ENCODE data around the gene SBK2.
A peak's percentile ranks its signal among the peaks of the same experiment; 100 is the strongest.

SBK2 gene

GRCh38 chr19:55519451-55520311 is 17.3 kb downstream of the SBK2 start:
- ChIA-PET POLR2A (interaction anchor here (0.9 to 1.2 kb wide), 3 partner anchors 43 to 80 kb away, joined by 3 to 5 read pairs (median 5); partner anchors contain the start of genes FIZ1, ZNF524, ZNF579 and ZNF628), CTCF (no interaction called here)
- TF ChIP-seq FOXM1 (IDR thresholded peaks at IDR 0.05; ENCODE audit: borderline replicate concordance) (no peak), CTBP1 (IDR thresholded peaks at IDR 0.05; ENCODE audit: borderline replicate concordance) (peak; percentile 46; the same call in 1 of the 2 replicates)
- no peak for DNase-seq (ENCODE audit: extremely low spot score)

- peak; percentile 99 for DNase-seq (ENCODE audit: extremely low spot score)
- TF ChIP-seq ELF4 (IDR thresholded peaks at IDR 0.05): no peak
- TF ChIP-seq NFRKB (IDR thresholded peaks at IDR 0.05): no peak
- TF ChIP-seq BHLHE40 (IDR thresholded peaks at IDR 0.05; ENCODE audit: borderline replicate concordance): no peak
- TF ChIP-seq FOXK2 (IDR thresholded peaks at IDR 0.05): no peak
- TF ChIP-seq PKNOX1 (IDR thresholded peaks at IDR 0.05): no peak
- TF ChIP-seq L3MBTL2 (conservative IDR thresholded peaks at IDR 0.05): no peak
- CTCF ChIA-PET: interaction anchor here (1.3 kb wide), 1 partner anchor 89 kb away, joined by 4 read pairs; no protein-coding TSS in a partner anchor
- POLR2A ChIA-PET: interaction anchor here (0.9 kb wide), 1 partner anchor 89 kb away, joined by 3 read pairs; no protein-coding TSS in a partner anchor
Measured at GRCh38 chr19:55516878-55517620, 19.9 kb downstream of the SBK2 start.

- ChIA-PET CTCF (interaction anchor here (0.8 kb wide), 1 partner anchor 40 kb away, joined by 4 read pairs; no protein-coding TSS in a partner anchor), POLR2A (interaction anchor here (1.0 to 1.4 kb wide), 3 partner anchors 21 to 91 kb away, joined by 3 read pairs; partner anchors contain the start of genes FIZ1 and NAT14)
- TF ChIP-seq SUZ12 (IDR thresholded peaks at IDR 0.05) (no peak), FOXM1 (IDR thresholded peaks at IDR 0.05; ENCODE audit: borderline replicate concordance) (no peak), CTBP1 (IDR thresholded peaks at IDR 0.05; ENCODE audit: borderline replicate concordance) (no peak), TARDBP (IDR thresholded peaks at IDR 0.05) (no peak), HDGF (IDR thresholded peaks at IDR 0.05; ENCODE audit: borderline replicate concordance) (no peak), FOXK2 (IDR thresholded peaks at IDR 0.05) (no peak)
- no peak for DNase-seq (ENCODE audit: extremely low spot score)
Measured at GRCh38 chr19:55508120-55508519, 28.8 kb downstream of the SBK2 start.

GRCh38 chr19:55504981-55505380 is 32.0 kb downstream of the SBK2 start:
- ChIA-PET CTCF (interaction anchor here (1.6 to 1.9 kb wide), 2 partner anchors 29 to 37 kb away, joined by 5 to 24 read pairs; no protein-coding TSS in a partner anchor), POLR2A (interaction anchor here (1.9 kb wide), 1 partner anchor 29 kb away, joined by 11 read pairs; the partner anchor contains the start of gene ZNF628)
- no peak for TF ChIP-seq PKNOX1 (IDR thresholded peaks at IDR 0.05)
- no peak for TF ChIP-seq L3MBTL2 (conservative IDR thresholded peaks at IDR 0.05)
- TF ChIP-seq ARNT (IDR thresholded peaks at IDR 0.05): no peak
- DNase-seq (ENCODE audit: extremely low spot score): no peak

GRCh38 chr19:55504252-55504603 is 32.7 kb downstream of the SBK2 start:
- POLR2A ChIA-PET: interaction anchor here (0.6 to 1.9 kb wide), 7 partner anchors 13 to 245 kb away, joined by 3 to 11 read pairs (median 3); partner anchors contain the start of genes ISOC2, NAT14, UBE2S and ZNF628
- CTCF ChIA-PET: interaction anchor here (0.7 to 1.9 kb wide), 6 partner anchors 9 to 77 kb away, joined by 3 to 24 read pairs (median 4); partner anchors contain the start of genes SSC5D and ZNF579
- DNase-seq (ENCODE audit: extremely low spot score): no peak
- TF ChIP-seq FOXK2 (IDR thresholded peaks at IDR 0.05) (no peak), NFRKB (IDR thresholded peaks at IDR 0.05) (no peak), BHLHE40 (IDR thresholded peaks at IDR 0.05; ENCODE audit: borderline replicate concordance) (no peak), L3MBTL2 (conservative IDR thresholded peaks at IDR 0.05) (no peak), LEF1 (IDR thresholded peaks at IDR 0.05; ENCODE audit: borderline replicate concordance) (no peak), ZNF384 (IDR thresholded peaks at IDR 0.05) (no peak), HDGF (IDR thresholded peaks at IDR 0.05; ENCODE audit: borderline replicate concordance) (no peak), SUZ12 (IDR thresholded peaks at IDR 0.05) (no peak), PKNOX1 (IDR thresholded peaks at IDR 0.05) (no peak), SP1 (IDR thresholded peaks at IDR 0.05) (no peak)

GRCh38 chr19:55503502-55504251 is 33.3 kb downstream of the SBK2 start:
- CTCF ChIA-PET: interaction anchor here (0.7 to 1.9 kb wide), 7 partner anchors 8 to 77 kb away, joined by 3 to 24 read pairs (median 4); partner anchors contain the start of genes SSC5D and ZNF579

More at GRCh38 chr19:55503502-55504251, 33.3 kb downstream of the SBK2 start:
- DNase-seq (ENCODE audit: extremely low spot score): peak; percentile 99
- POLR2A ChIA-PET: interaction anchor here (0.6 to 1.9 kb wide), 7 partner anchors 12 to 245 kb away, joined by 3 to 11 read pairs (median 3); partner anchors contain the start of genes ISOC2, NAT14, UBE2S and ZNF628
- TF ChIP-seq ELF4 (IDR thresholded peaks at IDR 0.05) (peak; percentile 28), LEF1 (IDR thresholded peaks at IDR 0.05; ENCODE audit: borderline replicate concordance) (no peak), ZNF384 (IDR thresholded peaks at IDR 0.05) (peak; percentile 97), L3MBTL2 (conservative IDR thresholded peaks at IDR 0.05) (peak; percentile 100), FOXK2 (IDR thresholded peaks at IDR 0.05) (no peak)
